Fibroblast of upper back skin (primary cell): ENCODE results near the gene ITPRIPL1.

ENCODE experiments used
- DNase-seq: peaks from one replicate; pipeline ENCODE4 v3.0.0-alpha.2; 2013

Gene ITPRIPL1

GRCh38 chr2:96359866-96360265, 34.7 kb downstream of the ITPRIPL1 start:
- no peak for DNase-seq

GRCh38 chr2:96361751-96362150, 36.6 kb downstream of the ITPRIPL1 start:
- no peak for DNase-seq

- no peak for DNase-seq
Observed at GRCh38 chr2:96369186-96369585, 44.1 kb downstream of the ITPRIPL1 start.

GRCh38 chr2:96374211-96374951, 49.3 kb downstream of the ITPRIPL1 start:
- peak; percentile 5 for DNase-seq
